H1 (cell line): Measurements from ENCODE around the gene GAP43. TPM values are rescaled to one million over a fixed set of nuclear protein-coding genes. Genes with fewer than 3 reads are reported as not detected.

Experiments used
- CTCF ChIA-PET: fragments of 300-600 bp; sonication (Branson Sonifier 250); formaldehyde crosslinking; loops from one replicate; lab custom pipeline; 2021; ENCODE audit not compliant: partially characterized antibody; lab: Charles Lee
- POLR2A ChIA-PET: fragments of 300-600 bp; sonication (Branson Sonifier 250); formaldehyde crosslinking; loops from one replicate; lab custom pipeline; 2021; ENCODE audit warnings: inconsistent platforms; ENCODE audit not compliant: partially characterized antibody; lab: Charles Lee
- DNase-seq, 2 experiments: peaks; one replicate each; pipeline versions ENCODE4 v3.0.0 to v3.0.0-alpha.2; 2010 to 2022; ENCODE audit warnings: low spot score in 2 of 2, low read depth in 1 of 2, mixed read lengths in 1 of 2
- FAIRE-seq: peaks from 2 replicates; lab custom pipeline; 2011; peaks lifted over from hg19 to GRCh38; lab: Jason Lieb, UNC
- H2AFZ ChIP-seq: 2 replicates; pipeline ENCODE4 v1.8.1; 2012; ENCODE audit warnings: low read length, inconsistent platforms
- H2AK5ac ChIP-seq: 2 replicates; pipeline ENCODE4 v1.6.1; 2013; ENCODE audit warnings: low read depth, low read length
- H2BK120ac ChIP-seq: replicated peaks from 2 replicates; pipeline ENCODE3; 2013; ENCODE audit warnings: low read depth, low read length, inconsistent platforms
- H2BK12ac ChIP-seq: 2 replicates; pipeline ENCODE4 v1.6.1; 2013; ENCODE audit warnings: low read depth, low read length
- H2BK15ac ChIP-seq: 2 replicates; pipeline ENCODE4 v1.6.1; 2013; ENCODE audit warnings: low read length
- H2BK20ac ChIP-seq: 2 replicates; pipeline ENCODE4 v1.6.1; 2013; ENCODE audit warnings: low read length
- H2BK5ac ChIP-seq: 2 replicates; pipeline ENCODE4 v1.6.1; 2013; ENCODE audit warnings: low read depth, low read length
- H3K14ac ChIP-seq: 2 replicates; pipeline ENCODE4 v1.6.1; 2013; ENCODE audit warnings: inconsistent platforms; ENCODE audit not compliant: insufficient read length
- H3K18ac ChIP-seq: 2 replicates; pipeline ENCODE4 v1.6.1; 2013; ENCODE audit warnings: low read length; ENCODE audit errors: extremely low read depth
- H3K23ac ChIP-seq: 2 replicates; pipeline ENCODE4 v1.6.1; 2013; ENCODE audit warnings: inconsistent platforms; ENCODE audit not compliant: insufficient read length
- H3K23me2 ChIP-seq: 2 replicates; pipeline ENCODE4 v1.6.1; 2013; ENCODE audit warnings: low read depth, low read length
- H3K27ac ChIP-seq: 2 replicates; pipeline ENCODE4 v1.6.1; 2011; ENCODE audit warnings: low read depth, low read length, inconsistent platforms
- H3K27me3 ChIP-seq, 4 experiments: replicated peaks in 1 of 4; 1 replicate in 1 of 4; 2 replicates in 3 of 4; pipeline versions ENCODE4 v1.6.1 to v1.8.1; 2011 to 2013; ENCODE audit warnings: low read length in 3 of 4, mild to moderate bottlenecking in 3 of 4, inconsistent platforms in 2 of 4, mixed read lengths in 2 of 4, moderate library complexity in 1 of 4; ENCODE audit not compliant: control insufficient read depth in 3 of 4, insufficient read depth in 3 of 4; ENCODE audit errors: extremely low read depth in 1 of 4
- H3K36me3 ChIP-seq, 4 experiments: 2 replicates each; pipeline versions ENCODE4 v1.6.1 to v1.8.1; 2011 to 2013; ENCODE audit warnings: mild to moderate bottlenecking in 4 of 4, low read length in 3 of 4, moderate library complexity in 2 of 4, control low read depth in 1 of 4, inconsistent platforms in 1 of 4; ENCODE audit not compliant: insufficient read depth in 4 of 4, control insufficient read depth in 2 of 4
- H3K4ac ChIP-seq: replicated peaks from 2 replicates; pipeline ENCODE3; 2013; ENCODE audit warnings: low read length, low read depth, mixed read lengths, inconsistent platforms; ENCODE audit not compliant: insufficient read length
- H3K4me1 ChIP-seq, 4 experiments: replicated peaks in 1 of 4; 1 replicate in 1 of 4; 2 replicates in 3 of 4; pipeline versions ENCODE4 v1.6.1 to v1.8.1; 2011 to 2013; ENCODE audit warnings: low read length in 3 of 4, inconsistent platforms in 2 of 4, mixed read lengths in 1 of 4; ENCODE audit not compliant: insufficient read depth in 4 of 4, control insufficient read depth in 3 of 4
- H3K4me2 ChIP-seq, 2 experiments: 2 replicates each; pipeline versions ENCODE4 v1.6.1 to v1.8.1; 2011 to 2013; ENCODE audit warnings: low read depth in 2 of 2, low read length in 2 of 2, control low read depth in 1 of 2, inconsistent platforms in 1 of 2, mild to moderate bottlenecking in 1 of 2; ENCODE audit not compliant: insufficient read depth in 1 of 2
- H3K4me3 ChIP-seq, 4 experiments: fragments of 200-600, 300-600 bp in 1 of 4; sonication (generic), shearing (Covaris generic), sonication (Bioruptor Twin) in 1 of 4; 2 replicates each; pipeline versions ENCODE4 v1.5.1 to v1.8.1; 2011 to 2016; ENCODE audit warnings: low read length in 4 of 4, low read depth in 3 of 4, control low read depth in 2 of 4, inconsistent platforms in 2 of 4, mild to moderate bottlenecking in 2 of 4, mixed read lengths in 1 of 4, moderate library complexity in 1 of 4; ENCODE audit not compliant: insufficient read depth in 2 of 4; ENCODE audit errors: extremely low read depth in 1 of 4
- H3K56ac ChIP-seq: replicated peaks from 2 replicates; pipeline ENCODE3; 2013; ENCODE audit warnings: low read depth, mild to moderate bottlenecking, mixed read lengths, low read length, inconsistent platforms; ENCODE audit not compliant: insufficient read length
- H3K79me1 ChIP-seq: 2 replicates; pipeline ENCODE4 v1.6.1; 2013; ENCODE audit warnings: low read depth, low read length, control low read depth
- H3K79me2 ChIP-seq, 2 experiments: 2 replicates each; pipeline versions ENCODE4 v1.6.1 to v1.8.1; 2012 to 2013; ENCODE audit warnings: low read length in 2 of 2, mild to moderate bottlenecking in 2 of 2, inconsistent platforms in 1 of 2; ENCODE audit not compliant: insufficient read depth in 2 of 2, control insufficient read depth in 1 of 2
- H3K9ac ChIP-seq, 4 experiments: replicated peaks in 1 of 4; 1 replicate in 1 of 4; 2 replicates in 3 of 4; pipeline versions ENCODE4 v1.6.1 to v1.8.1; 2011 to 2013; ENCODE audit warnings: low read depth in 3 of 4, low read length in 3 of 4, control low read depth in 2 of 4, mild to moderate bottlenecking in 2 of 4, moderate library complexity in 2 of 4, inconsistent platforms in 1 of 4; ENCODE audit errors: extremely low read depth in 1 of 4
- H3K9me3 ChIP-seq, 2 experiments: 2 replicates each; pipeline versions ENCODE4 v1.6.1 to v1.8.1; 2012 to 2013; ENCODE audit warnings: mild to moderate bottlenecking in 2 of 2, moderate library complexity in 2 of 2, control low read depth in 1 of 2, inconsistent platforms in 1 of 2, low read depth in 1 of 2, low read length in 1 of 2, mixed read lengths in 1 of 2; ENCODE audit not compliant: insufficient read depth in 2 of 2
- H4K20me1 ChIP-seq, 2 experiments: replicated peaks in 1 of 2; 2 replicates each; pipeline versions ENCODE3 to v1.8.1; 2011 to 2013; ENCODE audit warnings: inconsistent platforms in 2 of 2, low read length in 2 of 2, mild to moderate bottlenecking in 1 of 2; ENCODE audit not compliant: insufficient read depth in 2 of 2, control insufficient read depth in 1 of 2
- H4K5ac ChIP-seq: 2 replicates; pipeline ENCODE4 v1.6.1; 2013; ENCODE audit warnings: low read length, low read depth, mixed read lengths, inconsistent platforms; ENCODE audit not compliant: insufficient read length
- H4K8ac ChIP-seq: 2 replicates; pipeline ENCODE4 v1.8.0; 2013; ENCODE audit warnings: mild to moderate bottlenecking, moderate library complexity, low read length, inconsistent platforms; ENCODE audit not compliant: insufficient read depth; ENCODE audit errors: extremely low read depth
- H4K91ac ChIP-seq: replicated peaks from 2 replicates; pipeline ENCODE3; 2013; ENCODE audit warnings: low read length, mixed read lengths, inconsistent platforms; ENCODE audit not compliant: insufficient read length
- CBX5 ChIP-seq: fragments of 300-800, 300-1000 bp; sonication (generic); IDR thresholded peaks from 2 replicates; pipeline ENCODE4 v1.7.1; 2016; ENCODE audit warnings: antibody characterized with exemption, low read length, low read depth
- CHD1 ChIP-seq: IDR thresholded peaks from 2 replicates; pipeline ENCODE4 v1.6.1; 2012; ENCODE audit warnings: low read depth, low read length, improper control_type of control experiment
- CREB1 ChIP-seq: IDR thresholded peaks from 2 replicates; pipeline ENCODE4 v1.6.1; 2012; ENCODE audit warnings: inconsistent platforms
- HDAC2 ChIP-seq, 2 experiments: fragments of 300-600 bp in 1 of 2; sonication (generic) in 1 of 2; IDR thresholded peaks; 2 replicates each; pipeline ENCODE4 v1.6.1; 2011 to 2012; ENCODE audit warnings: low read depth in 2 of 2, low read length in 2 of 2, mild to moderate bottlenecking in 2 of 2, moderate library complexity in 2 of 2, borderline replicate concordance in 1 of 2, inconsistent platforms in 1 of 2
- JUN ChIP-seq: IDR thresholded peaks from 2 replicates; pipeline ENCODE4 v1.6.1; 2011; ENCODE audit warnings: low read depth, mild to moderate bottlenecking, improper control_type of control experiment, low read length
- WGBS, 2 experiments: shearing (Covaris generic) in 1 of 2; methylation state at CpG; one replicate each; pipeline versions ENCODE4 v1.1.6 to v1.1.7; 2013 to 2015; ENCODE audit warnings: low lambda C conversion rate in 2 of 2, mixed read lengths in 2 of 2, inconsistent platforms in 1 of 2, low coverage in 1 of 2, missing lambda C conversion rate in 1 of 2; ENCODE audit not compliant: insufficient replicate concordance in 2 of 2, insufficient coverage in 1 of 2, insufficient read length in 1 of 2; ENCODE audit errors: extremely low coverage in 1 of 2, missing lambda C conversion rate in 1 of 2; 5-methylcytosine and 5-hydroxymethylcytosine counted together
- polyA plus RNA-seq, 7 experiments: library from polyadenylated mRNA; depleted of rRNA in 3 of 7; stranded (reverse) in 5 of 7; unstranded in 2 of 7; fragments of >200 nt in 5 of 7; fragments of 200-250 nt in 2 of 7; gene quantifications; 1 replicate in 5 of 7; 2 replicates in 1 of 7; 4 replicates in 1 of 7; pipeline versions ENCODE4 v1.2.1 to v1.2.3, GENCODE V29; 2011 to 2013; ENCODE audit warnings: missing spikeins in 2 of 7, mixed read lengths in 2 of 7
- total RNA-seq: library from RNA; stranded (reverse); fragmentation: NEBNext Ultra II Directional; extraction: Animal tissue kit (Norgen Biotek cat#: 25700); gene quantifications from 2 replicates; pipeline ENCODE4 v1.2.1, GENCODE V29; 2021

GAP43 gene
- total and polyA plus RNA-seq, 2 of the 8 experiments (the other 6 are each of a cell fraction or from before 2014, with no cell fraction given): 11.2 to 21.9 TPM

- POLR2A ChIA-PET: no interaction called here
- CTCF ChIA-PET: interaction anchor here (0.8 to 2.6 kb wide), 8 partner anchors 17 to 477 kb away, joined by 3 to 11 read pairs (median 4); no protein-coding TSS in a partner anchor
- H4K20me1 ChIP-seq: no peaks in the 10 kb centered on the region
- H4K8ac ChIP-seq: no peak overlapping the region
- H3K4me1 ChIP-seq: no peaks in the 10 kb centered on the region
- no peaks in the 10 kb centered on the region for H3K79me1 ChIP-seq
- no peak overlapping the region for H3K4ac ChIP-seq
- H3K27me3 ChIP-seq: no peaks in the 10 kb centered on the region
- no peaks in the 10 kb centered on the region for H3K9me3 ChIP-seq
- H3K4me2 ChIP-seq: no peak overlapping the region
- no peak overlapping the region for H3K4me3 ChIP-seq
- no peak overlapping the region for H3K56ac ChIP-seq
- no peaks in the 10 kb centered on the region for H3K79me2 ChIP-seq
- H2BK5ac ChIP-seq: no peak overlapping the region
- no peak overlapping the region for H2BK120ac ChIP-seq
- H3K9ac ChIP-seq: no peak overlapping the region
- no peak overlapping the region for H2BK15ac ChIP-seq
- no peak for FAIRE-seq
- 0 out of 2 replicates have a peak overlapping the region, but pooled peaks have one; percentile 52 for H2BK20ac ChIP-seq
- H4K5ac ChIP-seq: no peak overlapping the region
- H2BK12ac ChIP-seq: no peak overlapping the region
- TF ChIP-seq JUN (no peak), CHD1 (no peak), CBX5 (no peak), HDAC2 (IDR thresholded peaks at IDR 0.05; ENCODE audit: borderline replicate concordance in 1 of 2, low read depth in 2 of 2, low read length in 2 of 2) (no peak), CREB1 (no peak)
- no peak overlapping the region for H3K27ac ChIP-seq
- DNase-seq: no peak
- no peak overlapping the region for H3K23ac ChIP-seq
- H2AK5ac ChIP-seq: no peak overlapping the region
- H3K18ac ChIP-seq: no peak overlapping the region
- H3K36me3 ChIP-seq: no peaks in the 10 kb centered on the region
- H3K14ac ChIP-seq: no peak overlapping the region
- no peak overlapping the region for H4K91ac ChIP-seq
- 95% methylated on average over 4 of the region's 5 CpGs; no CpG with 5 or more reads in 1 of the 2 experiments for WGBS, 2 experiments
- no peaks in the 10 kb centered on the region for H3K23me2 ChIP-seq
- no peak overlapping the region for H2AFZ ChIP-seq
These were observed 66.6 kb downstream of the GAP43 start for GRCh38 chr3:115689928-115690327.
